Endometrial microvascular endothelial cells (primary cell): Measurements from ENCODE around the gene MED20. TPM values are rescaled to one million over a fixed set of nuclear protein-coding genes. Genes with fewer than 3 reads are reported as not detected.

Source experiments
- in situ Hi-C: cut with HindIII; loops from 2 replicates; pipeline ENCODE4 v1.10.0; 2017; ENCODE audit warnings: low sequenced_read_pairs, low pct_unique_long_range_greater_than_20kb; ENCODE audit errors: inconsistent ontology term
- total RNA-seq: library from RNA; depleted of rRNA; stranded (reverse); fragments of >200 nt; gene quantifications from one replicate; pipeline ENCODE4 v1.2.3, GENCODE V29; 2015; ENCODE audit errors: inconsistent ontology term

MED20 gene, protein sequence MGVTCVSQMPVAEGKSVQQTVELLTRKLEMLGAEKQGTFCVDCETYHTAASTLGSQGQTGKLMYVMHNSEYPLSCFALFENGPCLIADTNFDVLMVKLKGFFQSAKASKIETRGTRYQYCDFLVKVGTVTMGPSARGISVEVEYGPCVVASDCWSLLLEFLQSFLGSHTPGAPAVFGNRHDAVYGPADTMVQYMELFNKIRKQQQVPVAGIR
- 30.9 TPM for total RNA-seq

GRCh38 chr6:41920921-41921711, at the start of gene MED20, which contains the start of gene BYSL:
Gene MED20 (minus strand): TSS chr6:41921139. CDS start chr6:41921018, 121 bp downstream.
Gene BYSL (plus strand): TSS chr6:41921499. CDS start chr6:41921563, 64 bp downstream.
- in situ Hi-C loops = loop anchor here (10.0 kb wide), 1 partner anchor 136 kb away; the partner anchor contains the start of genes PRICKLE4 and TOMM6

DNA sequence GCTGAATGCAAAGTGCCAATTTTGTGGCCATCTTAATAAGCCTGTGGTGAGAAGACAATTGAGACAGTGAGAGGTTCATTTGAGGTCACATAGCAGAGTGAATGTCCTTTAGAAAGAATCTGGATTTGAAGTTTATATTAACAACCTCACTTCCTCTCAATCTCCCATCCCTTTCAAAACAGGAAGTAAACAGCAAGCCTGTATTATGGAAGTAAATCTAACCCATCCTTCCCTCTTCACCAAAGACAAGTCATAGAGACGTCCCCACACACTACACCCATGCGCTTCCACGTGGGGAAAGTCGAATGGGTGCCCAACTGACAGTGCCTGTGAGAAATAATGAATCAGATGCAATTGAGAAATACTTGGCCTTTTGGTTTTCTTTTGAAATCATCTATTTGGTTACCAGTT, 49.5 kb upstream of the MED20 start:
- in situ Hi-C loops = no loop called here

GRCh38 chr6:41967312-41968287, 46.7 kb upstream of the MED20 start:
- in situ Hi-C loops = no loop called here

- in situ Hi-C loops = no loop called here
Observed at GRCh38 chr6:41966961-41967311, 46.0 kb upstream of the MED20 start.

DNA sequence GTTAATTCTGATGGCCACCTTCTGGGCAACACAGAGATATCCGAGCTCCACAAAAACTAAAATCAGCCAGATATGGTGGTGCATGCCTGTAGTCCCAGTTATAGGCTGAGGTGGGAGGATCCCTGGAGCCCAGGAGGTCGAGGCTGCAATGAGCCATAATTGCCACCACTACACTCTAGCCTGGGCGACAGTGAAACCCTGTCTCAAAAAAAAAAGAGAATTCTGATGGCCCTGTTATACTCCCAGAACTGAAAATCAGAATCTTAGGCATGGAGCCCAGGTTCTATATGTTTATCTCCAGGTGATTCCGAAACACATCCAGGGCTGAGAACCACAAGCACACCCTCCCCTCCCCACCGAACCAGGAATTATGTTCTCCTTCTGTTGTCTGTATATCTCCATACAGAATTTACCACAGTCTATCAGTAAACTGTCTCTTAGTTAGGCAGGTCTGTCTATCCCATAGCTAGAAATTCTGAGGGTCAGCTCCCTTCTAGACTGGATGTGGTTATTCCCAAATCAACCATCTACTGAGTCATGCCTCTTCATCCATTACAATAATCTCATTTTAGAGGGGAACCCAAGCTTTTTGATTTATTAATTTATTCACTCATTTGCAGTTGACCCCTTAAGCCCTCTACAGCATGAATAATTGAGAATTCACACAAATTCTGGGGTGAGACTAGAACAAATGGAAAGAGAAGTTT, 45.4 kb upstream of the MED20 start:
- in situ Hi-C loops = no loop called here

DNA sequence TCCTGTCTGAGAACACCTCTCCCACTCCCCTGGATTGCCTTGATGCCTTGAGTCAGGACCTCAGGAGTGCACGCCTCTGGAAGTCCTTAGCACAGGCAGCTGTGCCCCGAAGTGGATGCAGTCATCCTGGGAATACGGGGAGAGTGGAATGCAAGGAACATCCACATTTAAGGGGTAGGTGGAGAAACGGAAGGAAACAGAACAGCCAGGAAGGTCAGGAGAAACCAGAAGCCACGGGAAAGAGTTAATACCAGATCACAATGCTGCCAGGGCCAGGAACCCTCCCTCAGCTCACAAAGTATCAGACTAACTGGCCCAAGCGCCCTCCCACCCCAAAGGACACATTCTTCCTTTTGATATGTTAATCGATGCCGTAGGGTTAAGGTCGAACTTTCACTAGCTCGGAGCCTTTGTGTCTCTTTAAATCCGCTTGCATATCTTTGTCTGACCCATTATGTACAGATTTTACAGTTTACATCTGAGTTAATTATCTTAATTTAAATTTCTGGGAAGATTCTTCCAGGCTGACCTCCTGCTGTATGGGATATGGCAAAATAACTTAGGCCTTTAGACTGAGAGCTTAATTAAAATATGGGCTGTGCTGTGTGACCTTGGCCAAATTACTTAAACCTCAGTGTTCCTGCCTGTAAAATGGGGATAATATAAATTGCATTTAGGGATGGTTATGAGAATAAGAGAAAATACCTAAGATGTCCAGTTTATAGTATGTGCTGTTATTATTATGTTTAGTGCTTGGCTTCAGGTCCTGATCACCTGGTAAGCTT, 44.7 kb upstream of the MED20 start:
- in situ Hi-C loops = no loop called here

GRCh38 chr6:41964201-41964887, 43.4 kb upstream of the MED20 start:
- in situ Hi-C loops = no loop called here

DNA sequence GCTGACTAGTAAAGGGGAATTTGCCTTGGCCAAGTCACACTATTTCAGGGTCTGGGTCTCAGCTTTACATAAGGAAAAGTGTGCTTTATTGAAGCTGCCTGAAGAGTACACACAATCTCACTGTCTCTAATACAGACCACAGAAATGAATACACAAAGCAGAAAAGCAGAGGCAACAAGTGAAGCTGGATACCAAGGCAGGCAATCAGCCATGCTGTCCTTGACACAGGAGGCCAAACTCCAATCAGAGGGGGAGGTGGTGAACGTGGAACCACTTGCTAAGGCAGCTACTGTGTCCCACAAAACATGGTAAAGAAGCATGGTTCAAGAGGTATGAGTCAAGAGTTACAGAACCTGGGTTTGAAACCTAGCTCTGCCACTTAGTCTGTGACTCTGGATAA, 42.4 kb upstream of the MED20 start:
- in situ Hi-C loops = no loop called here

- in situ Hi-C loops = no loop called here
Observed at GRCh38 chr6:41960028-41960427, 39.1 kb upstream of the MED20 start.

DNA sequence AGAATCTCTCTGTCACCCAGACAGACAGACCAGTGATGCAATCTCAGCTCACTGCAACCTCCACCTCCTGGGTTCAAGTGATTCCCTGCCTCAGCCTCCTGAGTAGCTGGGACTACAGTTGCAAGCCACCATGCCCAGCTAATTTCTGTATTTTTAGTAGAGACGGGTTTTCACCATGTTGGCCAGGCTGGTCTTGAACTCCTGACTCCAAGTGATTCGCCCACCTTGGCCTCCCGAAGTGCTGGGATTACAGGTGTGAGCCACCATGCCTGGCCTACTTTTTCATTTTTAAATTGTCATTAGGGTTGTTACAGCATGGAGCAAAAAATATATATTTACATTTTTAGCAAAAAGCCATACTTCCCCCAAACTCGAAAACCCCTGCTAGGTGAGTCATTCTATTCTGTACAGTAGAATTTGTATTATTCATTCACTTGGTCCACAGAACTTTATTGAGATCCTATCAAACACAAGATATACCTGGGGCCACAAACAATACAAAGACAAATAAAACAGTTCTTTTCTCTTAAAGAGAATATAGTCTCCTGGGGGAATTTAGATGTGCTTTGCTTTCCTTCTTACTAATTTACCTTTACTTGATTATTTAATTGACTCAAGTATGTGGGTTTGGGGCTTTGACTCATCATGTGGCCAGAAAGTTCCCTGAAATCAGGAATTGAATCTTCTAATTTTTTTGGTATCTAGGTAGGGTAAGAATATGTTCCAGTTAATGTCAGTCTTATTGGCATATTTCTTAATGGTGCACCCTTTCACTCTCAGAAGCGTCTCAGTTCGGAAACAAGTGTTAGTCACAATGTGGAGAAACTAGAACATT, 37.3 kb upstream of the MED20 start:
- in situ Hi-C loops = no loop called here

GRCh38 chr6:41957117-41957516, 36.2 kb upstream of the MED20 start:
- in situ Hi-C loops = no loop called here

- in situ Hi-C loops = no loop called here
Observed at GRCh38 chr6:41955412-41955811, 34.5 kb upstream of the MED20 start.

GRCh38 chr6:41954668-41955067, 33.7 kb upstream of the MED20 start:
- in situ Hi-C loops = no loop called here

DNA sequence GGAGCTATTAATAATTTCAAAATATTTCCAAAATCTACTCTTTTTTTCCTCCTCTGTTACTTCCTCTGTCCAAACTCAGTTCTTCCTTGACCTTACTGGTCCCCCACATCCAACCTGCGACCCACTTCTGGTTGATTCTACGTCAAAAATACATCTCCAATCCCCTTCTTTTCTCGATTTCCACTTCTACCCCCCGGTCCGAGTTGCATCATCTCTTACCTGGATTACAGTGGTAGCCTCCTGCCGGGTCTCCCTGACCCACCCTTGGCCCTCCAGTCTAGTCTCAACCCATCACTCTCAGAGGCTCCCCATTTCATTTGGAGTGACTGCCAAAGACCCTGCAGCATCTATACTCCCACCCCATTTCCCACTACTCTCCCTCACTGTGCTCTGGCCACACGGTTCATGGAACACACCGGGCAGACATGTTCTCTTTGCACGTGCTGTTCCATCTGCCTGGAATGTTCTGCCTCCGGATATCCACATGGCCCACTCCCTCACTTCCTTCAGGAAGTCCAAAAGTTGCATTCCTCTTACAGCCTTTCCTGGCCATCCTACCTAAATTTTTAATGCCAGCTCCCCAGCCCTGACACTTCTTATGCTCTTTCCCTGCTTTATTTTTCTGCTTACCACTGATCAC, 26.8 kb upstream of the MED20 start:
- in situ Hi-C loops = loop anchor here (25.0 kb wide), 1 partner anchor 90 kb away; no protein-coding TSS in a partner anchor

DNA sequence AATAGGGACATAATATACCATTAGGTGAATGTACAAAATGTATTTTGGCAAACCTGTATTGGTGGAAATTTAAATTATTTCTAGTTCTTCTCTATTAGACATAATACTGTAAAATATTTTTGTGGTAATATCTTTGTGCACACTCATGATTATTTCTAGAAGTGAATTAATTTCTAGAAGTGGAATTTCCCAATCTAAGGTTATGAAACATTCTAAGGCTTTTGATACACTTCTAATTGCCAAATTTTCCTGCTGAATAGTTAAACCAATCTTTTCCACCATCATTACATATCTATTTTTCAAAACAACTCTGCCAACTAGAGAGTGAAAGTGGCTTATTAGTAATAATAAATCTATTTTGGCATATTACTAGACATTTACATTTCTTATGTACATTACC, 22.5 kb upstream of the MED20 start:
- in situ Hi-C loops = loop anchor here (25.0 kb wide), 1 partner anchor 94 kb away; no protein-coding TSS in a partner anchor

- in situ Hi-C loops = loop anchor here (25.0 kb wide), 1 partner anchor 94 kb away; no protein-coding TSS in a partner anchor
Observed at GRCh38 chr6:41942882-41943281, 21.9 kb upstream of the MED20 start.
